ENCODE results near the gene CEACAM20.
"Not testable (repeated sequence)": the region's sequence is repeated elsewhere in the genome, so short reads cannot be mapped to it uniquely, and the experiment has no call there.

Gene CEACAM20

GRCh38 chr19:44544031-44544430 is 14.6 kb upstream of the CEACAM20 start:
- DNase-seq = no peak

- DNase-seq = no peak
Observed at GRCh38 chr19:44542671-44543070, 13.2 kb upstream of the CEACAM20 start.

- DNase-seq = no peak
Observed at GRCh38 chr19:44540736-44541135, 11.3 kb upstream of the CEACAM20 start.

- no peak for DNase-seq
Observed at GRCh38 chr19:44539991-44540390, 10.5 kb upstream of the CEACAM20 start.

DNA sequence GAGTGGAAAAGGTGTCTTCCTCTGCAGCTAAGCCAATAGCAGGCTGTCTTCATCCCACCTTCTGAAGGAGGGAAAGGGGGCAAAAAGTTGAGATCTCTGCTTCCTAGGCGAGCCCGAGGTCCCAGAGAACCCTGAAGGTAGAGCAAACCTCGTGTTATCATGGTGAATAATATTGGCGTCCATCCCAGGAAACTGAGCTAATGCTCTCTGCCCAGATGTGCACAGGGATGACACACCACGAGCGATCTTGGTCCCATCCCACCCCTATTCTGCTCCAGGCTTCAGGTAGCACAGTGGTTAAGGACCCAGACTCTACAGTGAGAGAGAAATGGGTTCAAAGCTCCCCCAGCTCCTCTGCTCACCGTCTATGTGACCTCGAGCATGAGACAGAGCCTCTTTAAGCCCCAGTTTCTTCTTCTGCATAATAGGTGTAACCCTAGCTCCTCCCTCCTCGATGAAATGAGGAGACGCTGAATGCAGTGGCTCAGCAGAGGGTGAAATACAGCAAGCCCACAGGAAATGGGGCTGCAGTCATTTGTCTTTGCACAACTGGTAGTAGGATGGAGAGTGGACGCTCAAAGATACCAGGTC is 9.9 kb upstream of the CEACAM20 start:
- DNase-seq = no peak

- not testable (repeated sequence) for DNase-seq
Observed at GRCh38 chr19:44535361-44535760, 5.9 kb upstream of the CEACAM20 start.

GRCh38 chr19:44532819-44533218 is 3.3 kb upstream of the CEACAM20 start:
- DNase-seq = no peak

DNA sequence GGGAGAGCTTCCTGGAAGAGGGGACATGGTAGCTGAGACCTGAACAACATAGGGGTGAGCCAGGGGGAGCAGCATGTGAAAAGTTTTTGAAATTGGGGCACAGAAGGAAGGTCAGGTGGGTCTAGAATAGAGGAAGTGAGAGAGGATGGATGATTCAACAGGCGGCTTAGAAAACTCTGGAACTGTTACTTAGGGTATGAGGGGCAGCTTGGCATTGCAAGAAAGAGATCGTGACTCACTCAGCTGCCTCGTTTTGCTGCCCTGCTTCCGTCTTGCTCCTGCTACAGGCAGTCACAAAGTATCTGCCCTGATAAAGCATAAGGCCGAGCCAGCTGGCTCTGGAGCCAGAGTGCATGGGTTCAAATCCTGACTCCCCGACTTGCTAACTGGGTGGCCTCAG is 1.3 kb upstream of the CEACAM20 start:
- peak; percentile 23 for DNase-seq

DNA sequence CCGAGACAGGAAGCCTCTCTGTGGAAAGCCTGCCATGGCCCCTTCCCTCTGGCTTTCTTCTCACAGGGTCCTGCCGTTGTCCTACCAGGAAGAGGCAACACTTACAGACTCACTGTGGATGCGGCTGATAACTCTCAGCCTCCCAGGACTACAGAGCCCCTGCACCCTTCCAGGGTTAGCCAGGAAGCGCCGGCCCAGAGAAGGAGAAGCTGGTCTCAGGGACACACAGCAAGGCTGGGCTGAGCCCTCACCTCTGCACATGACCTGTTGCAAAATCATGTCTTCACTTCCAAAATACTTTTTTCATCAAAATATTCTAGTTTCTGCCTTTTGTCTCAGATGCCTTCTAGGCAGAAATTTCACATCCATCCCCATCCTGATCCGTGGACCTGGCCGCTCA is 1.9 kb downstream of the CEACAM20 start:
- DNase-seq = no peak

- no peak for DNase-seq
Observed at GRCh38 chr19:44525721-44526430, 3.6 kb downstream of the CEACAM20 start.

- DNase-seq = no peak
Observed at GRCh38 chr19:44521370-44521769, 8.1 kb downstream of the CEACAM20 start.

DNA sequence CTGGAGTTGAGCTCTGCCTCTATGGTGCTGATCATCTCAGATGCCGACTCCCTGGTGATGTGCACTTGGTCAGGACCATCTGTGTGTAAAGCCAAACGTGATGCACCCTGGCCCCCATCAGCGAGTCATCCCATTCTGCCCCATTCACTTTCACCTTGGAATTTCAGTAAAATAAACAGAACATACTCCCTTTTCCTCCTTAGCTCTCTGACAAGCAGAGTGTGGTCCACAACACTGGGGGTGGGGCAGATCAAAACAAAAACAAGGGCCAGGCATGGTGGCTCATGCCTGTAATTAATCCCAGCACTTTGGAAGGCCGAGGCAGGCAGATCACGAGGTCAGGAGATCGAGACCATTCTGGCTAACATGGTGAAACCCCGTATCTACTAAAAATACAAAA is 12.3 kb downstream of the CEACAM20 start:
- DNase-seq = no peak

- DNase-seq = no peak
Observed at GRCh38 chr19:44515907-44516306, 13.6 kb downstream of the CEACAM20 start.

- no peak for DNase-seq
Observed at GRCh38 chr19:44515031-44515430, 14.4 kb downstream of the CEACAM20 start.

DNA sequence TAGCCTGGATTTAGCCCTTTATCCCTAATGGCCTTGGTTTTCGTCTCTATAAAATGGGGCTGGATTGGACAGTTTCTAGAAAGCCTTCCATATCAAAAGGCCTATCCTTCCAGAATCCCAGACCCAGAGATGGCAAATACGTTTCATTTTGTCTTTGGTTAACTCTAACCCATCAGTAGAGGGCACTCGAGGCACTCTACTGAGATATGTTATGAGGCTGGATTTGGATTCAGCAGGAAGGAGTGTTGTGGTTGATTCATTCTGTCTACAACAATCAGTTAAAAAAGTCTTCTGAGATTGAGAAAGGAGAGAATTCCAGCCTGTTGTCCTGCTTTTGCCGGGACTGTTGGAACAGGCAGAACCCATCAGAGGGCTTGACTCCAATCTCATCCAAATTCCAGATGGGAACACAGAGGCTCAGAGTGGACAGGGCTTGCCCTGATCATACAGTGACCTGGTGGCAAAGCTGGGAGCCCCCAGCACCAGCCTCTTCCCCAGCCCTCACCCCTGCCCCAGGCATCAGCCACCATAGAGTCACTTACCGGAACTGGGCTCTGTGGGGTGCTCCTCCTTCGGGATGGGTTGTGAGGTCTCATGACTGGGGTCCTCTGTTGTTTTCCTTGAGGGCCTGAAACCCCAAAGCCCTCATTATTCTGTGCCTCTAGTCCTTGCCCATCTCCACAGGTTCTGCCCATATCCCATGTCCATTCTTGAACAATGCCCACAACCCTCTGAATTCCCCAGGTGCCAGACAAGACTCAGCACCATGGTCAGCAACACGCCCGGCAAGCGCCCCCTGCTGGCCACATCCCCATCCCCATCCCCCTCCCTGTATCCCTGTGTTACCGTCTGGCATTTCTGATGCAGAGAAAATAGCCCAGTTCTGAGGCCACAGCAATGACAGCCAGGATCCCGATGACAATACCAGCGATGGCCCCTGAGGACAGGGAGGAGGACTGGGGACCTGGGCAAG is 16.9 kb downstream of the CEACAM20 start:
- DNase-seq = peak; percentile 38

DNA sequence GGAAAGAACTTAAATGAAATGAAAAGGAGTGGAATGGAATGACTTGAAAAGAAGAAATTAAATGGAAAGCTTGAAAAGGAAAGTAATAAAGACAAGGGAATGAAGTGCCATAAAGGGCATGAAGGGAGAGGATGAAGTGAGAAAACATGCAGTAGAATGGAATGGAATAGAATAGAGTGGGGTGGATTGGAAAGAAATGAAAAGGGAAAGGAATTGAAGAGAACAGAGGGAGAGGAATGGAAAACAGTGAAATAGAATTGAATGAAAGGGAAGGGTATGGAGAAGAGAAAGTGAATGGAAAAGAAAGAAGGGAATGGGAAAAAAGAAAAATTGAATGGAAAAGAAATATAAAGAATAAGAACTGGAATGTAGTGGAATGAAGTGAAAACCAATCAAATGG is 20.0 kb downstream of the CEACAM20 start:
- DNase-seq = no peak

DNA sequence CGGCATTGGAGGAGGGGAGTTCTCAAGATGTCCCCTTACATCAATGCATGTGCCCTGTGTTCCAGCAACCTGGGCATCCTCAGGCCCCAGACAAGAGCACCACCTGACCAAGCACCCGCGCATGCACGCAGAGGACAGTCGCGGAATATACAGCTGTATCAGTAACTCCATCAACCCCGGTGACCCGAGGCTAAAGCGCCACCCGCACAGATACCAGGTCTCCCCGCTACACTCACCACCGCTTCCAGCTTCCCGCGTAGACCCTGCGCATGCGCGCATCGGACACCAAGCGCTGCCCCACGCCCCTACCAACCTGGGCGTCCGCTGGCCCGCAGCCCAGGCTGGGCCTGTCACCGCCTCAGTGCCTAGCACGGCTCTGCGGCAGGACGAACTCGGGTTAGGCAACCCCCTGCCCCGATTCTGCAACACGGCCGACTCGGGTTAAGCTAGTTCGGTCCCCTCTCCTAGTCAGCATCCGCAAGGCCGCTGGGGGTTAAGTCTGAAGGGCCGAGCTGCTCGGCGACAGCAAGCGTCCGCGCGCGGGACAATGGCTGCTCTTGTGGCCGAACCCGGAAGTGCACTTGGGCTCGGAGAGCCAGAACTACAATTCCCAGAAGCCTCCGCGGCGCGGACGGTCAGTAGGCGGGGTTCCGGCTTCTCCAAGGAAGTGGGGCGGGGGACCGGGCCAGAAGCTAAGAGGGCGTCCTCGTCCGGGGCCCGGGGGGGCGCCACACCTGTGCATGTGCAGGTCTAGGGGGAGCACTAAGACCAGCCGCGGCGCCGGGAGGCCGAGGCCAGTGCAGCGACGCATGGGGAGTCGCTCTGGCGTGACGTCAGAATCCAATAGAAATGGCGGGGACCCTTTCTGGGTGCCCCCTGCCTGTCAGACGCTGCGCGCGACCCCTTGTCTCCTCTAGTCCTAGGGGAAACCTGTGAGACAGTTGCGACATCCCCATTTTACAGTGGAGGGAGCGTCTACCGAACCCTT is 29.2 kb downstream of the CEACAM20 start, which contains the start of gene ZNF180:
ZNF180 (minus strand) TSS at position 561 of the 988 bp plus-strand sequence. CDS start 3,188 bp downstream, outside the sequence.
- peak; percentile 96 for DNase-seq

GRCh38 chr19:44499559-44499958 is 29.9 kb downstream of the CEACAM20 start:
- no peak for DNase-seq

- DNase-seq = no peak
Observed at GRCh38 chr19:44498988-44499387, 30.5 kb downstream of the CEACAM20 start.

GRCh38 chr19:44496711-44497110 is 32.8 kb downstream of the CEACAM20 start:
- DNase-seq = no peak

GRCh38 chr19:44476559-44477408 is 52.7 kb downstream of the CEACAM20 start:
- peak; percentile 12 for DNase-seq

Measured in suppressor macrophage treated with lipopolysaccharide for 4 hours (primary cell).